ENCODE measurements around the gene SPOCK1.
"Not testable (repeated sequence)": the region's sequence is repeated elsewhere in the genome, so short reads cannot be mapped to it uniquely, and the experiment has no call there.

Gene SPOCK1

GRCh38 chr5:137395011-137395755, 103.9 kb downstream of the SPOCK1 start:
- DNase-seq (ENCODE audit: low read depth): no peak

GRCh38 chr5:137394380-137394779, 104.7 kb downstream of the SPOCK1 start:
- DNase-seq (ENCODE audit: low read depth): no peak

- DNase-seq (ENCODE audit: low read depth): no peak
Measured at GRCh38 chr5:137393196-137393993, 105.7 kb downstream of the SPOCK1 start.

GRCh38 chr5:137392261-137392660, 106.9 kb downstream of the SPOCK1 start:
- no peak for DNase-seq (ENCODE audit: low read depth)

- DNase-seq (ENCODE audit: low read depth): not testable (repeated sequence)
Measured at GRCh38 chr5:137391044-137391443, 108.1 kb downstream of the SPOCK1 start.

- no peak for DNase-seq (ENCODE audit: low read depth)
Measured at GRCh38 chr5:137389042-137389441, 110.1 kb downstream of the SPOCK1 start.

GRCh38 chr5:137385064-137385463, 114.1 kb downstream of the SPOCK1 start:
- DNase-seq (ENCODE audit: low read depth): no peak

GRCh38 chr5:137383909-137384308, 115.2 kb downstream of the SPOCK1 start:
- no peak for DNase-seq (ENCODE audit: low read depth)

GRCh38 chr5:137381555-137381954, 117.6 kb downstream of the SPOCK1 start:
- DNase-seq (ENCODE audit: low read depth): no peak

- DNase-seq (ENCODE audit: low read depth): no peak
Measured at GRCh38 chr5:137379555-137380286, 119.4 kb downstream of the SPOCK1 start.

GRCh38 chr5:137375741-137376526, 123.2 kb downstream of the SPOCK1 start:
- DNase-seq (ENCODE audit: low read depth): no peak

GRCh38 chr5:137374110-137374714, 124.9 kb downstream of the SPOCK1 start:
- no peak for DNase-seq (ENCODE audit: low read depth)

GRCh38 chr5:137372773-137373160, 126.4 kb downstream of the SPOCK1 start:
- DNase-seq (ENCODE audit: low read depth): no peak

GRCh38 chr5:137372016-137372772, 126.9 kb downstream of the SPOCK1 start:
- no peak for DNase-seq (ENCODE audit: low read depth)

GRCh38 chr5:137370096-137371071, 128.7 kb downstream of the SPOCK1 start:
- no peak for DNase-seq (ENCODE audit: low read depth)

GRCh38 chr5:137368651-137369050, 130.5 kb downstream of the SPOCK1 start:
- no peak for DNase-seq (ENCODE audit: low read depth)

GRCh38 chr5:137367951-137368350, 131.2 kb downstream of the SPOCK1 start:
- DNase-seq (ENCODE audit: low read depth): no peak

GRCh38 chr5:137366526-137366925, 132.6 kb downstream of the SPOCK1 start:
- no peak for DNase-seq (ENCODE audit: low read depth)

- DNase-seq (ENCODE audit: low read depth): no peak
Measured at GRCh38 chr5:137365126-137365865, 133.8 kb downstream of the SPOCK1 start.
